Spleen (tissue), 11 donors: ENCODE results near the gene NPDC1. TPM values are rescaled to one million over a fixed set of nuclear protein-coding genes. Genes with fewer than 3 reads are reported as not detected.

Experiments
- DNase-seq: peaks from one replicate; pipeline ENCODE4 v3.0.0-alpha.2; 2020
- H3K27ac ChIP-seq, 8 donors: fragments of 200-600 bp; sonication (generic) in 7 of 8; 1 replicate in 4 of 8; 2 replicates in 4 of 8; pipeline versions ENCODE4 v1.5.0 to v1.8.0; 2016 to 2021; ENCODE audit warnings: inconsistent platforms in 4 of 8, mild to moderate bottlenecking in 4 of 8, moderate library complexity in 1 of 8
- H3K27me3 ChIP-seq, 7 donors: fragments of 200-600 bp; sonication (generic) in 6 of 7; replicated peaks in 1 of 7; 1 replicate in 4 of 7; 2 replicates in 3 of 7; pipeline versions ENCODE4 v1.5.0 to v1.8.0; 2016 to 2021; ENCODE audit warnings: inconsistent platforms in 3 of 7, mild to moderate bottlenecking in 1 of 7
- H3K36me3 ChIP-seq, 6 donors: fragments of 200-600 bp; sonication (generic) in 5 of 6; 1 replicate in 4 of 6; 2 replicates in 2 of 6; pipeline versions ENCODE4 v1.5.0 to v1.8.0; 2016 to 2021; ENCODE audit warnings: inconsistent platforms in 2 of 6
- H3K4me1 ChIP-seq, 6 donors: fragments of 200-600 bp; sonication (generic) in 5 of 6; 1 replicate in 3 of 6; 2 replicates in 3 of 6; pipeline versions ENCODE4 v1.5.0 to v1.8.0; 2016 to 2021; ENCODE audit warnings: inconsistent platforms in 3 of 6
- H3K4me3 ChIP-seq, 8 donors: fragments of 200-600 bp; sonication (generic) in 7 of 8; 1 replicate in 4 of 8; 2 replicates in 4 of 8; pipeline versions ENCODE4 v1.5.0 to v1.8.0; 2016 to 2021; ENCODE audit warnings: inconsistent platforms in 4 of 8, mild to moderate bottlenecking in 4 of 8, moderate library complexity in 2 of 8
- H3K9me3 ChIP-seq, 8 donors: fragments of 200-600 bp; sonication (generic) in 7 of 8; 1 replicate in 4 of 8; 2 replicates in 4 of 8; pipeline versions ENCODE4 v1.5.0 to v1.8.0; 2016 to 2021; ENCODE audit warnings: inconsistent platforms in 4 of 8
- POLR2A ChIP-seq, 3 donors: fragments of 450-650 bp; IDR thresholded peaks; one replicate each; pipeline ENCODE4 v1.5.1; 2017; ENCODE audit warnings: antibody characterized with exemption in 3 of 3, mild to moderate bottlenecking in 1 of 3
- POLR2AphosphoS5 ChIP-seq, 3 donors: sonication (generic); formaldehyde crosslinking; IDR thresholded peaks; one replicate each; pipeline ENCODE4 v1.5.1; 2017; ENCODE audit warnings: antibody characterized with exemption in 3 of 3
- WGBS, 5 donors: extraction: QIAGEN DNeasy Blood & Tissue Kit in 3 of 5; methylation state at CpG; one replicate each; pipeline versions ENCODE4 v1.1.5 to v1.1.7; 2013 to 2018; 5-methylcytosine and 5-hydroxymethylcytosine counted together
- intact Hi-C: fragments of 100-400 bp; cut with DNase I; formaldehyde crosslinking; loops from one replicate; pipeline ENCODE4 v1.15.0; 2023; ENCODE audit warnings: low total_unique reads
- polyA plus RNA-seq, 3 donors: library from polyadenylated mRNA; stranded (reverse); fragments of 200-250 nt; gene quantifications; one replicate each; pipeline ENCODE4 v1.2.1, GENCODE V29; 2013
- total RNA-seq, 7 donors: library from RNA; depleted of rRNA in 3 of 7; stranded (reverse); fragments of >200 nt in 3 of 7; fragmentation: NEBNext Ultra II Directional in 4 of 7; extraction: Animal tissue kit (Norgen Biotek cat#: 25700) in 4 of 7; gene quantifications; one replicate each; pipeline versions ENCODE4 v1.1.0 to v1.2.1, GENCODE V29; 2016 to 2021
- TF ChIP-seq, protein P1 (sequence below), 11 experiments: fragments of 200-600 bp in 7 of 11; fragments of 450-650 bp in 4 of 11; sonication (generic) in 4 of 11; IDR thresholded peaks in 8 of 11; conservative IDR thresholded peaks in 3 of 11; 1 replicate in 7 of 11; 2 replicates in 4 of 11; pipeline versions ENCODE4 v1.4.0 to v1.8.0; 2016 to 2021; ENCODE audit warnings: antibody characterized with exemption in 11 of 11, inconsistent platforms in 4 of 11, mild to moderate bottlenecking in 1 of 11
- donor health status: healthy with polysubstance abuse.
- donor health status: DM: no; HTN: no; CAD: no; lungs with moderate emphysema.
- donor health status: DM: no; HTN: no; CAD: no.
- donor health status: Bipolar disorder and iron deficiency.
- donor health status: healthy.
- donor health status: DM: no; HTN: no; CAD: no.
- donor health status: DM: yes; HTN: yes; CAD: no.

Gene NPDC1
- total and polyA plus RNA-seq, 10 donors, result 86.3 to 358 (median 132) TPM

DNA sequence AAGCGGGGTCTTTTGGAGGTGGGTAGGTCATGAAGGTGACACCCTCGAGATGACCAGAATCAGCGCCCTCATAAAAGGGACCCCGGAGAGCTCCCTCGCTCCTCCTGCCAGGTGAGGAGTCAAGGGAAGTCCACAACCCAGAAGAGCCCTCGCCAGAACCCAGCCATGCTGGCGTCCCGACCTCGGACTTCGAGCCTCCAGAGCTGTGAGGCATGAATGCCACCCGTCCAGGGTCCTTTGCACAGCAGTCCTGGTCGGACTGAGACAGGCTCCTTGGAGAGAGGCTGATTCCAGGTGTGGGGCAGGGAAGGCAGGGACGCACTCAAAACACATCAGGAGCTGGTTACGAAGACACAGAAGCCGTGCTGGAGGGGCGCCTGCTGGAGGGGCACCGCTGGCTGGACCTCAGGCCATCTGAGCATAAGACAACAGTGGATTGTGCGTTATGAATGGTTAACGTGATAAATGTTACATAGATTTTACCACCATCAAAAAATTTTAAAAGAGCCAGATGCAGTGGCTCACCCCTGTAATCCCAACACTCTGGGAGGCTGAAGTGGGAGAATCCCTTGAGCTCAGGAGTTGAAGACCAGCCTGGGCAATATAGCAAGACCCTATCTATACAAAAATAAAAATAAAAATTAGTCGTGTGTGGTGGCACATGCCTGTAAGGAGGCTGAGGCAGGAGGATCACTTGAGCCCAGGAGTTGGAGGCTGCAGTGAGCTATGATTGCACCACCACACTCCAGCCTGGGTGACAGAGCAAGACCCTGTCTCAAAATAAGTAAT, 43.9 kb downstream of the NPDC1 start:
- TF ChIP-seq POLR2A (IDR thresholded peaks at IDR 0.05), result no peak
- TF ChIP-seq, protein P1, sequence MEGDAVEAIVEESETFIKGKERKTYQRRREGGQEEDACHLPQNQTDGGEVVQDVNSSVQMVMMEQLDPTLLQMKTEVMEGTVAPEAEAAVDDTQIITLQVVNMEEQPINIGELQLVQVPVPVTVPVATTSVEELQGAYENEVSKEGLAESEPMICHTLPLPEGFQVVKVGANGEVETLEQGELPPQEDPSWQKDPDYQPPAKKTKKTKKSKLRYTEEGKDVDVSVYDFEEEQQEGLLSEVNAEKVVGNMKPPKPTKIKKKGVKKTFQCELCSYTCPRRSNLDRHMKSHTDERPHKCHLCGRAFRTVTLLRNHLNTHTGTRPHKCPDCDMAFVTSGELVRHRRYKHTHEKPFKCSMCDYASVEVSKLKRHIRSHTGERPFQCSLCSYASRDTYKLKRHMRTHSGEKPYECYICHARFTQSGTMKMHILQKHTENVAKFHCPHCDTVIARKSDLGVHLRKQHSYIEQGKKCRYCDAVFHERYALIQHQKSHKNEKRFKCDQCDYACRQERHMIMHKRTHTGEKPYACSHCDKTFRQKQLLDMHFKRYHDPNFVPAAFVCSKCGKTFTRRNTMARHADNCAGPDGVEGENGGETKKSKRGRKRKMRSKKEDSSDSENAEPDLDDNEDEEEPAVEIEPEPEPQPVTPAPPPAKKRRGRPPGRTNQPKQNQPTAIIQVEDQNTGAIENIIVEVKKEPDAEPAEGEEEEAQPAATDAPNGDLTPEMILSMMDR (IDR thresholded peaks at IDR 0.05 in 8 of 11, conservative IDR thresholded peaks at IDR 0.05 in 3 of 11), result no peak
- no peak for TF ChIP-seq POLR2AphosphoS5 (IDR thresholded peaks at IDR 0.05)
- no peak overlapping the region for H3K4me3 ChIP-seq
- WGBS, 5 donors, result 87 to 91% (median 88%) methylated on average over 18 to 20 of the region's 20 CpGs
- H3K9me3 ChIP-seq, result no peaks in the 10 kb centered on the region
- no peaks in the 10 kb centered on the region for H3K36me3 ChIP-seq
- no peak overlapping the region for H3K27ac ChIP-seq
- intact Hi-C loops, result no loop called here
- DNase-seq, result no peak
- peaks cover 32 to 75% (median 47%) of the 10 kb centered on the region in 6 donors for H3K4me1 ChIP-seq
- peaks cover 0 to 4% (median 0%) of the 10 kb centered on the region in 7 donors for H3K27me3 ChIP-seq

DNA sequence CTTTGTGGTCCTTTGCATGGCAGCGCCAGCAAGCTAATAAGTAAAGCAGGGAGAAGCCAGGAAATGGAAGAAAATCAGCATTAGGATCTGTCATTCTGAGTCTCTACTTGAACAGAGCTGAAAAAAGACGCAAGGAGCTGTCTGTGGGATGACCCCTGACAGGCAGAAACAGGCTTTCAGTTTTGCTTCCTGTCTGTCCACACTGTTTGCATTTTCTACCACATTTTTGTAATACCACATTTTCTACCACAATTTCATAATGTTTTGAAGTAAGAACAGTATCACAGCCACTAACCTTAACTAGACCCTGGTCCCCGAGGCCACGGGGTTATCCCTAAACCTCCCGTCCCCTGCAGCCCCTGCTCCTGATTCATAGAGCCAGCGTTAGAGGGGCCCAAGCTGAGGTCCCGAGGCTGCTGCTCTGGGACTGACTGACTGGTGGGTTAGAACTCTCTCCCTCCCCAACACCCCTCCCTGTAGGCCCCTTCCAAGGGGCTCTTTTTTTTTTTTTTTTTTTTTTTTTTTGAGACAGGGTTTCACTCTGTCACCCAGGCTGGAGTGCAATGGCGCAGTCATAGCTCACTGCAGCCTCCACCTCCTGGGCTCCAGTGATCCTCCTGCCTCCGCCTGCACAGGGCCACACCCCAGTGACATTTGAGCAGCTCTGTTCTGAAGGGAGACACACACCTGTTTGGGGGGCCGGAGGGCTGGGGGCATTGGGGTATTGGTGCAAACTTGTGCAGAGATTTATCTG, 45.6 kb downstream of the NPDC1 start:
- peaks cover 0 to 21% (median 0%) of the 10 kb centered on the region in 7 donors for H3K27me3 ChIP-seq
- peak overlapping the region in 1 of 8 donors; percentile 45 for H3K4me3 ChIP-seq
- H3K27ac ChIP-seq, result peak overlapping the region; percentile 63 to 89 (median 82)
- H3K36me3 ChIP-seq, result no peaks in the 10 kb centered on the region
- DNase-seq, result no peak
- intact Hi-C loops, result no loop called here
- 27 to 34% (median 30%) methylated on average over 10 of the region's 10 CpGs for WGBS, 5 donors
- no peak for TF ChIP-seq POLR2A (IDR thresholded peaks at IDR 0.05)
- TF ChIP-seq, protein P1 (IDR thresholded peaks at IDR 0.05 in 8 of 11, conservative IDR thresholded peaks at IDR 0.05 in 3 of 11), result no peak
- peak in 1 of 3 donors; percentile 52 for TF ChIP-seq POLR2AphosphoS5 (IDR thresholded peaks at IDR 0.05)
- peaks cover 47 to 76% (median 60%) of the 10 kb centered on the region in 6 donors for H3K4me1 ChIP-seq
- no peaks in the 10 kb centered on the region for H3K9me3 ChIP-seq

DNA sequence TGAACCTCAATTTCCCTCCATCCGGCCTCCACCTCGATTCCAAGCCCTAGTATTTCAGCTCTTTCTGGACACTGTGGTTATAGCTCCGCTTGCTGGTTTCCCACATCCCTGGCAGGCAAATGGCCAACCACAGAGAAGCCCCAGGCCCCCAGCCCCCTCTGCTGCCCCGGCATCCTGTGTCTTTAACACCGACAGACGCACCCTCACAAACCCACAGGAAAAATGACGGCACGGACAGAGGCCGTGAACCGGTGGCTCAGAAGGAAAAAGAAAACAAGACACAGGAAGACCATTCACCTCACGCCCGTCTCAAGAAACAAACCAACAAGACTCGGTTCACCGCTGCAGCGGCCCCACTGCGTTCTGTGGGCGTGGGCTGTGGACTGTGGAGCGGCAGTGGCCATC, 48.1 kb downstream of the NPDC1 start:
- Histone ChIP-seq H3K9me3 (no peaks in the 10 kb centered on the region), H3K27me3 (peaks cover 0 to 30% (median 0%) of the 10 kb centered on the region in 7 donors), H3K27ac (peak overlapping the region in 7 of 8 donors; percentile 26 to 89 (median 78)), H3K4me1 (peaks cover 55 to 99% (median 86%) of the 10 kb centered on the region in 6 donors), H3K4me3 (peak overlapping the region in 2 of 8 donors; percentile 27 to 63), H3K36me3 (peaks cover 0 to 21% (median 4%) of the 10 kb centered on the region in 6 donors)
- intact Hi-C loops, result no loop called here
- DNase-seq, result no peak
- 16 to 39% (median 20%) methylated on average over 18 of the region's 18 CpGs for WGBS, 5 donors
- TF ChIP-seq, protein P1 (IDR thresholded peaks at IDR 0.05 in 8 of 11, conservative IDR thresholded peaks at IDR 0.05 in 3 of 11), result peak in 2 of 11 experiments; percentile 14 to 30
- TF ChIP-seq POLR2AphosphoS5 (IDR thresholded peaks at IDR 0.05) (peak in 1 of 3 donors; percentile 33), POLR2A (IDR thresholded peaks at IDR 0.05) (no peak)
